ENCODE results near the gene HRAS. TPM values are rescaled to one million over a fixed set of nuclear protein-coding genes. Genes with fewer than 3 reads are reported as not detected.

HRAS gene
- total and polyA plus RNA-seq, 2 of the 13 experiments (the other 11 are each of a cell fraction or from before 2014, with no cell fraction given), result 32.9 to 50.0 TPM

DNA sequence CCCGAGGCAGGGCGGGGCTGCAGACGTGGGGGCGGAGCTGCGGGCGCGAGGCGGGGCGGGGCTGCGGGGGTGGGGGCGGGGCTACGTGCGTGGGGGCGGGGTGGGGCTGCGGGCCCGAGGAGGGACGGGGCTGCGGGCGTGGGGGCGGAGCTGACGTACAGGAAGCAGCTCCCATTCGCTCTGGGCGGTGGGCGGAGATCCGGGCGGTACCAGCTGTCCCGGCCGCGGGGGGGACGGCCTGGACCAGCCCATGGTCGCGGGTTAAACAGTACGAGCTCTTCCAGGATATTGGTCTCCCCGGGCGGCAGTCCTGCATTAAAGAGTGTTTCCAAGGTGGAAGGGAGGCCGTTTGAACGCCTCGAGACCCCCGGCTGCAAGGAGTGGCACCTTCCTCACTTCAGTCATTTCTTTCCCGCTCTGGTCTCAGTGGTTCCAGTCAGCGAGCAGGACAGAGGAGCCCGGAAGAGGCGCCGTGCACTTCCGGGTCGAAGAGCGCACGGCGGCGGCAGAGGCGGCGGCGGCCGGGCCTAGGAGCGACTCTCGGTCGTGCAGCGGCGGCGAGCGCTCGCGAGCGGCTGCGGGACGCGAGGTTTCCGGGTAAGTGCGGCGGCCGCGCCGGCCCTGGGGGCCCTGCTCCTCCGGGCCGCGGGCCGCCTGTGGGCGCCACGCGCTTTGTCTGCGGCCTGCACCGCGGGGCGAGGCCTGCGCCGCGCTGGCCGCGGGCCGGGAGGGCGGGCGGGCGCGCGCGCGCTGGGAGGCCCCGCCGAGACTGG lies 40.8 kb upstream of the HRAS start, which contains the start of gene PHRF1:
TSS of gene PHRF1 (plus strand) at position 475 of the 773 bp plus-strand sequence. CDS start 5,043 bp downstream, outside the sequence.
- Histone ChIP-seq H3K36me3 (replicated peaks in 1 of 2; ENCODE audit: control insufficient read depth in 1 of 2, insufficient read depth in 2 of 2, low read length in 2 of 2) (peaks cover 2 to 5% of the 10 kb centered on the region in 2 experiments; a peak in 4 of 5 replicates), H3K4me2 (ENCODE audit: low read depth, low read length) (peak within 1 kb of the TSS; percentile 99), H3K79me2 (ENCODE audit: insufficient read depth, low read length) (peaks cover 44% of the 10 kb centered on the region), H4K20me1 (ENCODE audit: insufficient read depth, low read length) (peaks cover 40% of the 10 kb centered on the region), H3K9ac (ENCODE audit: insufficient read depth, low read depth, low read length) (peak within 1 kb of the TSS; percentile 100), H3K4me1 (ENCODE audit: insufficient read depth, low read length) (peaks cover 65% of the 10 kb centered on the region), H3K9me3 (ENCODE audit: low read length) (no peaks in the 10 kb centered on the region), H3K27me3 (ENCODE audit: control insufficient read depth in 1 of 2, insufficient read depth in 2 of 2, low read length in 2 of 2) (no peaks in the 10 kb centered on the region; a peak in 2 of 5 replicates), H2AFZ (ENCODE audit: low read length) (no peak within 1 kb of the TSS), H3K27ac (ENCODE audit: extremely low read length, insufficient read depth, low read length) (peak within 1 kb of the TSS; percentile 100), H3K4me3 (replicated peaks in 1 of 3; ENCODE audit: insufficient read depth in 1 of 3, low read depth in 2 of 3, low read length in 3 of 3) (peak within 1 kb of the TSS; percentile 78 to 100 (median 92))
- ChIA-PET POLR2A (interaction anchor here (0.7 to 2.5 kb wide), 18 partner anchors 9 to 243 kb away, joined by 3 to 33 read pairs (median 6); partner anchors contain the start of genes HRAS, LMNTD2 and PNPLA2), CTCF (ENCODE audit: low intra/inter-chr PET ratio, low total read pairs) (no interaction called here)
- BruUV-seq (replicated peaks), result no TSS peak
- peak; percentile 42 for FAIRE-seq
- peak; percentile 67 for ATAC-seq
- no CpG with 5 or more reads among the region's 99 CpGs for WGBS (ENCODE audit: low lambda C conversion rate)
- peak; percentile 88 for DNase-seq (ENCODE audit: low spot score)
- in situ Hi-C loops (cut with HindIII; ENCODE audit: extremely low pct_ligation_motif_present, low pct_unique_long_range_greater_than_20kb), result no loop called here
- intact Hi-C loops (cut with micrococcal nuclease; ENCODE audit: unreplicated experiment), result no loop called here
- TF ChIP-seq THAP11 (CRISPR knock-in tag; IDR thresholded peaks at IDR 0.05) (peak; percentile 87), SKI (IDR thresholded peaks at IDR 0.05; ENCODE audit: partially characterized antibody) (peak; percentile 68), PTBP1 (IDR thresholded peaks at IDR 0.05; ENCODE audit: low read depth, low read length, poor library complexity, severe bottlenecking) (no peak), RBM22 (optimal IDR thresholded peaks at IDR 0.05; ENCODE audit: low read length) (no peak), NFYB (CRISPR knock-in tag; IDR thresholded peaks at IDR 0.05) (peak; percentile 58), IKZF4 (CRISPR knock-in tag; IDR thresholded peaks at IDR 0.05; ENCODE audit: borderline replicate concordance, low read depth, not compliant biosample characterization) (no peak), ATF7 (IDR thresholded peaks at IDR 0.05) (peak; percentile 90), ATF7 (CRISPR knock-in tag; IDR thresholded peaks at IDR 0.05) (no peak), ZNF124 (CRISPR knock-in tag; IDR thresholded peaks at IDR 0.05) (0 out of 2 replicates have a peak, but pooled peaks have one; percentile 15), ZBTB7B (CRISPR knock-in tag; IDR thresholded peaks at IDR 0.05) (no peak), ZNF24 (IDR thresholded peaks at IDR 0.05) (peak; percentile 72; the same call in 1 of the 2 replicates), SATB2 (CRISPR knock-in tag; IDR thresholded peaks at IDR 0.05) (no peak), ZNF264 (CRISPR knock-in tag; IDR thresholded peaks at IDR 0.05) (0 out of 2 replicates have a peak, but pooled peaks have one; percentile 51), SRF (IDR thresholded peaks at IDR 0.05; ENCODE audit: low read depth, low read length) (no peak)
- TF ChIP-seq, protein P1, sequence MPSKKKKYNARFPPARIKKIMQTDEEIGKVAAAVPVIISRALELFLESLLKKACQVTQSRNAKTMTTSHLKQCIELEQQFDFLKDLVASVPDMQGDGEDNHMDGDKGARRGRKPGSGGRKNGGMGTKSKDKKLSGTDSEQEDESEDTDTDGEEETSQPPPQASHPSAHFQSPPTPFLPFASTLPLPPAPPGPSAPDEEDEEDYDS (CRISPR knock-in tag; IDR thresholded peaks at IDR 0.05), result peak; percentile 67
- TF ChIP-seq, protein P2, sequence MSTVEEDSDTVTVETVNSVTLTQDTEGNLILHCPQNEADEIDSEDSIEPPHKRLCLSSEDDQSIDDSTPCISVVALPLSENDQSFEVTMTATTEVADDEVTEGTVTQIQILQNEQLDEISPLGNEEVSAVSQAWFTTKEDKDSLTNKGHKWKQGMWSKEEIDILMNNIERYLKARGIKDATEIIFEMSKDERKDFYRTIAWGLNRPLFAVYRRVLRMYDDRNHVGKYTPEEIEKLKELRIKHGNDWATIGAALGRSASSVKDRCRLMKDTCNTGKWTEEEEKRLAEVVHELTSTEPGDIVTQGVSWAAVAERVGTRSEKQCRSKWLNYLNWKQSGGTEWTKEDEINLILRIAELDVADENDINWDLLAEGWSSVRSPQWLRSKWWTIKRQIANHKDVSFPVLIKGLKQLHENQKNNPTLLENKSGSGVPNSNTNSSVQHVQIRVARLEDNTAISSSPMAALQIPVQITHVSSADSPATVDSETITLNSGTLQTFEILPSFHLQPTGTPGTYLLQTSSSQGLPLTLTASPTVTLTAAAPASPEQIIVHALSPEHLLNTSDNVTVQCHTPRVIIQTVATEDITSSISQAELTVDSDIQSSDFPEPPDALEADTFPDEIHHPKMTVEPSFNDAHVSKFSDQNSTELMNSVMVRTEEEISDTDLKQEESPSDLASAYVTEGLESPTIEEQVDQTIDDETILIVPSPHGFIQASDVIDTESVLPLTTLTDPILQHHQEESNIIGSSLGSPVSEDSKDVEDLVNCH (CRISPR knock-in tag; IDR thresholded peaks at IDR 0.05), result no peak
- TF ChIP-seq, protein P3, sequence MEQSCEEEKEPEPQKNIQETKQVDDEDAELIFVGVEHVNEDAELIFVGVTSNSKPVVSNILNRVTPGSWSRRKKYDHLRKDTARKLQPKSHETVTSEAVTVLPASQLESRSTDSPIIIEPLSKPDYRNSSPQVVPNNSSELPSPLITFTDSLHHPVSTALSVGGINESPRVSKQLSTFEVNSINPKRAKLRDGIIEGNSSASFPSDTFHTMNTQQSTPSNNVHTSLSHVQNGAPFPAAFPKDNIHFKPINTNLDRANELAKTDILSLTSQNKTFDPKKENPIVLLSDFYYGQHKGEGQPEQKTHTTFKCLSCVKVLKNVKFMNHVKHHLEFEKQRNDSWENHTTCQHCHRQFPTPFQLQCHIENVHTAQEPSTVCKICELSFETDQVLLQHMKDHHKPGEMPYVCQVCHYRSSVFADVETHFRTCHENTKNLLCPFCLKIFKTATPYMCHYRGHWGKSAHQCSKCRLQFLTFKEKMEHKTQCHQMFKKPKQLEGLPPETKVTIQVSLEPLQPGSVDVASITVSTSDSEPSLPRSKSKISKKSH (CRISPR knock-in tag; IDR thresholded peaks at IDR 0.05; ENCODE audit: borderline replicate concordance), result no peak
- TF ChIP-seq, protein P4, sequence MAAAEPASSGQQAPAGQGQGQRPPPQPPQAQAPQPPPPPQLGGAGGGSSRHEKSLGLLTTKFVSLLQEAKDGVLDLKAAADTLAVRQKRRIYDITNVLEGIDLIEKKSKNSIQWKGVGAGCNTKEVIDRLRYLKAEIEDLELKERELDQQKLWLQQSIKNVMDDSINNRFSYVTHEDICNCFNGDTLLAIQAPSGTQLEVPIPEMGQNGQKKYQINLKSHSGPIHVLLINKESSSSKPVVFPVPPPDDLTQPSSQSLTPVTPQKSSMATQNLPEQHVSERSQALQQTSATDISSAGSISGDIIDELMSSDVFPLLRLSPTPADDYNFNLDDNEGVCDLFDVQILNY (CRISPR knock-in tag; conservative IDR thresholded peaks at IDR 0.05), result peak; percentile 87
- TF ChIP-seq, protein P5, sequence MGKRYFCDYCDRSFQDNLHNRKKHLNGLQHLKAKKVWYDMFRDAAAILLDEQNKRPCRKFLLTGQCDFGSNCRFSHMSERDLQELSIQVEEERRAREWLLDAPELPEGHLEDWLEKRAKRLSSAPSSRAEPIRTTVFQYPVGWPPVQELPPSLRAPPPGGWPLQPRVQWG (CRISPR knock-in tag; IDR thresholded peaks at IDR 0.05; ENCODE audit: borderline replicate concordance, low read depth), result no peak
